NCI-H2227 (cell line): Measurements from ENCODE around the gene WNT1.

Experiments used
- DNase-seq: peaks from one replicate; lab custom pipeline; 2025; ENCODE audit not compliant: unreplicated experiment; lab: John Stamatoyannopoulos, UW

WNT1 gene

DNA sequence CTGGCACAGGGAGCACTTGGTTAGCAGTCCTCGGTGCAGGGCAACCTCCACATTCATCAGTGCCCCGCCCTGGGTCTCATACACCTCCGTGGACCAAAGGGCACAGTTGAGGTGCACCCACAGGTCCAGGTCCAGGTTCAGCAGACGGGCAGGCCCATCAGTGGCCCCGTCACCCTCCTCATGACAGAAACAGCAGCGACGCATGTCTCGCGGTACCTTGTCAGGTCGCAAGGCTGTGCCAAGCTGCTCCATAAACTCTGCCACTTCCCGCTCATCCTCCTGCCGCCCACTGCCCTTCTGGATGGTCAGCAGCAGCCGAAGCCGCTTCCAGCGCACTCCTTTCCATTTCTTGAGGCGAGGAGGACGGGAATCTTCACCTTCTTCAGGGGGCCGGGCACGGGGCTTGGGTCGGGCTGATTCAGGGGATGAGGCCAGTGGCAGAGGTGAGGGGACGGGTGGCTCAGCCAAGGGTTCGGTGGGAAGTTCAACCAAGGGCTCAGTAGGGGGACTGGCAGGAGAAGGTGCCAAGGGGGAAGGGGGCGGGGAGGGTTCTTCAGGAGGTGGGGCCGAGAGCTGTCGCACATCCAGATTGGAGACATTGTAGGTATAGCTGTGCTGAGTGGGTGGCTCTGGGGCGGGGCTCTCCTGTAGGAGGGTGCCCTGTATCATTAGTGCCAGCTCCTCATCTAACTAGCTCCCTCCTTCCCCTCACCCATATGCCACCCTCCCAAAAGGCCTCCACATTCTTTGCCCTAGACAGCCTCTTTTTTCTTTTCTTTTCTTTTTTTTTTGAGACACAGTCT lies 48.8 kb downstream of the WNT1 start:
- no peak for DNase-seq

DNA sequence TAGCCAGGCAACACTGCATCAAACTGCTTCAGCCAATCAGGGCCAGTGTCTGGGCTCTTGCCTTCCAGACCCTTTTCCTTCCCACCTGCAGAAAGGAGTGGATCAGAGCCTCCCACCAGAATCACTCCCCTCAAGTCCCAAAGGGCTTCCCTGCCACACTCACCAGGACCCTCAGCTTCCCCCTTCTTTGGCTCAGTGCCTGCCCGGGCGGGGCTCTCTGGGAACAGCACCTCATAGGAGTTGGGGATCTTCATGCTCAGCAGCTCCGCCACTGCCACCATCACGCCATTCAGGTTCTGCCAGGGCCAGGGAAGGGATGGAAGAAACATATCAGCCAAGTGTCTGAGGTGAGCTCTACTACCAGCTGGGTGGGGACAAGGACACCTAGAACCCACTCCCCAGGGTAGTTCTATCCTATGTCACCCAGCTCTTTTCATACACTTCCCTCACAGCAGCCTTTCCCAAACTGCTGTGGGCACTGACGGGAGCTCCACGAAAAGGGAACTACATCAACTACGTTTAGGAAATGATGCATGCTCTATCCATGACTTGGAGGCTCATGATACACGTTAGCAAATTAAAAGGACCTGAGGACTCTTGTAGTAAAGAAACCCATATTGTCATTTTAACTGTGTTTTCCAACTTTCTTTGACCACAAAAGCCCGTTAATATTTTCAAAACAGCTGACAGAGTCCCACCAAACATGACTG lies 49.9 kb downstream of the WNT1 start:
- no peak for DNase-seq

GRCh38 chr12:49028666-49029275 lies 50.6 kb downstream of the WNT1 start:
- DNase-seq: no peak

DNA sequence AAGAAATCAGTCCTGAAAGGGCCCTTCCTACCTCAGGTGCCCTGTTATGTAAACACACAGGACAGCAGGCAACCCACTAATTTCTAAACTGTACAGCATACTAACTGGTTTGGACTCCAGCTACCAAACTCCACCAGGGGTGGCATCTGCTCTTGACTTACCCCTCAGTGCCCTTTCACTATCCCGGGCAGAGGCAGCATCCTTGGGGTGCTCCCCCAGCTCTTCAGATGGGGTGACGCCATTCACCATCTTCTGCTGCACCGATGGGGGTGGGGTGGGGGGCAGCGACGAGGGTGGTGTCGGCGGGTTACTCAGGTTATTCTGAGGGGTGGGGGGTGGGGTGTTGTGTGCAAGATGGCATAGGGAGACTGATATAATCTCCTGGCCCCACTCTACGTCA lies 52.0 kb downstream of the WNT1 start:
- DNase-seq: no peak

DNA sequence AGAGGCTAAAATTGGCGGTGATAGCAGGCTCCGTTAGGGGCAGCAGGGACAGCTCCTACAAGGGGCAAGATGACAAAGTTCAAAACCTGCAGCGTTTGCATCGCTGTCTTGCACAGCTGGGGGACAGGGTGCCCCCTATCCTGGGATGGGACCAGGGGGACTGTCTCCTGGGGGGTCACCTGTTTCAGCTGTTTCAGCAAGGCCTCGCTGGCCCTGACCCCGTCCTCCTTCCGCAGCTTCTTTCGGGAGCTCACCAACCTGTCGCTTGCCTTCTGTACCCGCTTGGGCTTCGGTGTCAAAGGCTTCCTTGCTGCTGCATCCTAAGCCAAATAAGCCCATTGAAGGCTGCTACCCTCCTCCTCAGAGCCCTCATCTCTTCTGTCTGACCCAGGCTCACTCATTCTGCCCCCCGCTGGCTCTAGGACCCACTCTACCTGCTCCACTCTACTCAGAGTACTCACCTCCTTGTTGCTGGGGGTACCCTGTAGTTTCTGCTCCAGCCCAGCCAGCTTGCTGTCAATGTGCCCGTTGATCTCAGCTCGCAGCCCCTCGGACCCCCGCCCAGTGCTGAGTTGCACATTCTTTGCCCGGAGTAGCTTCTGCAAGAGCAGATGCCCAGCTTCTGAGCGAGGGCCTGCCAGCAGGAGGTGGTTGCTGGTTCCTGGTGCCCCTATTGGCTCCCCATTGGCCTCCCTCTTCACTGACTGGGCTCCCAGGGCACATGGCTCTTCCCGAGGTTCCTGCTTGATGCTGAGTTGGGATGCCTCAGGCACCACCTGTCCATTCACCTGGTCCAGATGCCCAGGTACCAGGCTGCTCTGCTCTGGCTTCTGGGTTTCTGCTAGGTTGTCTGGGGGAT lies 52.8 kb downstream of the WNT1 start:
- DNase-seq: no peak

DNA sequence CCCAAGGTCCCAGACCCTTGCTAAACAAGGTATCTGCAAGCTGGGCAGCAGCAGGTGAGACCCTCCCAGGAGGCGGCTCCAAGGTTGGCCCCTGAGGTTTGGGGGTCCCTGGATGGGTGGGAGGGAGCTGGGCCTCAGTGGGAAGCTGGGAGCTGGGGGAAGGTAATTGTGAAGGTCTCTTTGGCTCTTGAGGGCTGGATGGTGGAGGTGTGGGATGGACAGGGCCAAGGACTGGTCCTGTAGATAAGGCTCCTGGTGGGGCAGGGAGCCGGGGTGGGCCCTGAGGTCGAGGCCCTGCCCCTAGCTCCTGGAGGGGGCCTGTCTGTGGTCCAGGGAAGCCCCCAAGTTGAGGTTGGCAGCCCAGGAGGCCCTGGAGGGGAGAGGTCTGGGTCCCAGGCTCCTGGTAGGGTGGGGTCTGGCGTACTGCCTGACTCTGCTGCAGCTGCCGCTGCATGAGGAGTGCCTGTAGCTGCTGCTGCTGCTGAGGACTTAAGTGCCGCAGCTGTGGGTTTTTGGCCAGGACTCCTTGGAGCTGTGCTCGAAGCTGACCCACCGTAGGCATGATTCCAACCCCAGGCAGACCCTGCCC lies 53.5 kb downstream of the WNT1 start:
- no peak for DNase-seq
